AG04449 (cell line): Measurements from ENCODE around the gene THADA.

ENCODE experiments used
- CTCF ChIA-PET: fragments of 350-600 bp; formaldehyde crosslinking; extraction: SDS; loops from one replicate; lab custom pipeline; 2021; ENCODE audit warnings: antibody characterized with exemption; lab: Yijun Ruan, JAX
- POLR2A ChIA-PET: fragments of 400-600, 350-600 bp; formaldehyde crosslinking; extraction: SDS; loops from one replicate; lab custom pipeline; 2020; ENCODE audit warnings: antibody characterized with exemption, inconsistent platforms; lab: Yijun Ruan, JAX
- DNase-seq: peaks from one replicate; pipeline ENCODE4 v3.0.0-alpha.2; 2010; ENCODE audit warnings: low read depth, low spot score
- H3K4me3 ChIP-seq: 2 replicates; pipeline ENCODE4 v1.5.1; 2011; ENCODE audit warnings: low read depth, mild to moderate bottlenecking, control low read depth, low read length
- CTCF ChIP-seq: IDR thresholded peaks from one replicate; pipeline ENCODE4 v1.5.1; 2011; ENCODE audit warnings: mild to moderate bottlenecking, moderate library complexity, low read length, control low read depth, inconsistent platforms; ENCODE audit not compliant: insufficient read depth; ENCODE audit errors: missing control alignments

THADA gene

GRCh38 chr2:43185146-43185545, 410.7 kb downstream of the THADA start:
- no peak for DNase-seq
- H3K4me3 ChIP-seq: no peak overlapping the region
- CTCF ChIA-PET: no interaction called here
- POLR2A ChIA-PET: no interaction called here
- no peak for TF ChIP-seq CTCF

- DNase-seq: no peak
- TF ChIP-seq CTCF: no peak
- H3K4me3 ChIP-seq: no peak overlapping the region
- ChIA-PET POLR2A (no interaction called here), CTCF (no interaction called here)
Observed at GRCh38 chr2:43184339-43184895, 411.4 kb downstream of the THADA start.

- TF ChIP-seq CTCF: no peak
- H3K4me3 ChIP-seq: no peak overlapping the region
- no peak for DNase-seq
- CTCF ChIA-PET: no interaction called here
- POLR2A ChIA-PET: no interaction called here
Observed at GRCh38 chr2:43183743-43184142, 412.1 kb downstream of the THADA start.

GRCh38 chr2:43180897-43181296, 414.9 kb downstream of the THADA start:
- DNase-seq: no peak
- CTCF ChIA-PET: interaction anchor here (0.6 to 1.9 kb wide), 2 partner anchors 14 to 82 kb away, joined by 5 to 8 read pairs; no protein-coding TSS in a partner anchor

More at GRCh38 chr2:43180897-43181296, 414.9 kb downstream of the THADA start:
- TF ChIP-seq CTCF: no peak
- H3K4me3 ChIP-seq: no peak overlapping the region
- POLR2A ChIA-PET: no interaction called here
